GM12875 (cell line): ENCODE results near the gene TMEM134.

Source experiments
- H3K4me3 ChIP-seq: one replicate; pipeline ENCODE4 v1.5.1; 2011; ENCODE audit warnings: low read depth, low read length, control low read depth
- TF ChIP-seq, protein P1 (sequence below): IDR thresholded peaks from 2 replicates; pipeline ENCODE4 v1.5.1; 2011; ENCODE audit warnings: low read depth, mild to moderate bottlenecking, control low read depth, inconsistent platforms, low read length, moderate library complexity, borderline replicate concordance; ENCODE audit not compliant: insufficient read depth

The TMEM134 gene

GRCh38 chr11:67504005-67504949 lies 35.2 kb upstream of the TMEM134 start:
- peak overlapping the region; percentile 90 for H3K4me3 ChIP-seq
- TF ChIP-seq, protein P1, sequence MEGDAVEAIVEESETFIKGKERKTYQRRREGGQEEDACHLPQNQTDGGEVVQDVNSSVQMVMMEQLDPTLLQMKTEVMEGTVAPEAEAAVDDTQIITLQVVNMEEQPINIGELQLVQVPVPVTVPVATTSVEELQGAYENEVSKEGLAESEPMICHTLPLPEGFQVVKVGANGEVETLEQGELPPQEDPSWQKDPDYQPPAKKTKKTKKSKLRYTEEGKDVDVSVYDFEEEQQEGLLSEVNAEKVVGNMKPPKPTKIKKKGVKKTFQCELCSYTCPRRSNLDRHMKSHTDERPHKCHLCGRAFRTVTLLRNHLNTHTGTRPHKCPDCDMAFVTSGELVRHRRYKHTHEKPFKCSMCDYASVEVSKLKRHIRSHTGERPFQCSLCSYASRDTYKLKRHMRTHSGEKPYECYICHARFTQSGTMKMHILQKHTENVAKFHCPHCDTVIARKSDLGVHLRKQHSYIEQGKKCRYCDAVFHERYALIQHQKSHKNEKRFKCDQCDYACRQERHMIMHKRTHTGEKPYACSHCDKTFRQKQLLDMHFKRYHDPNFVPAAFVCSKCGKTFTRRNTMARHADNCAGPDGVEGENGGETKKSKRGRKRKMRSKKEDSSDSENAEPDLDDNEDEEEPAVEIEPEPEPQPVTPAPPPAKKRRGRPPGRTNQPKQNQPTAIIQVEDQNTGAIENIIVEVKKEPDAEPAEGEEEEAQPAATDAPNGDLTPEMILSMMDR, result no peak

DNA sequence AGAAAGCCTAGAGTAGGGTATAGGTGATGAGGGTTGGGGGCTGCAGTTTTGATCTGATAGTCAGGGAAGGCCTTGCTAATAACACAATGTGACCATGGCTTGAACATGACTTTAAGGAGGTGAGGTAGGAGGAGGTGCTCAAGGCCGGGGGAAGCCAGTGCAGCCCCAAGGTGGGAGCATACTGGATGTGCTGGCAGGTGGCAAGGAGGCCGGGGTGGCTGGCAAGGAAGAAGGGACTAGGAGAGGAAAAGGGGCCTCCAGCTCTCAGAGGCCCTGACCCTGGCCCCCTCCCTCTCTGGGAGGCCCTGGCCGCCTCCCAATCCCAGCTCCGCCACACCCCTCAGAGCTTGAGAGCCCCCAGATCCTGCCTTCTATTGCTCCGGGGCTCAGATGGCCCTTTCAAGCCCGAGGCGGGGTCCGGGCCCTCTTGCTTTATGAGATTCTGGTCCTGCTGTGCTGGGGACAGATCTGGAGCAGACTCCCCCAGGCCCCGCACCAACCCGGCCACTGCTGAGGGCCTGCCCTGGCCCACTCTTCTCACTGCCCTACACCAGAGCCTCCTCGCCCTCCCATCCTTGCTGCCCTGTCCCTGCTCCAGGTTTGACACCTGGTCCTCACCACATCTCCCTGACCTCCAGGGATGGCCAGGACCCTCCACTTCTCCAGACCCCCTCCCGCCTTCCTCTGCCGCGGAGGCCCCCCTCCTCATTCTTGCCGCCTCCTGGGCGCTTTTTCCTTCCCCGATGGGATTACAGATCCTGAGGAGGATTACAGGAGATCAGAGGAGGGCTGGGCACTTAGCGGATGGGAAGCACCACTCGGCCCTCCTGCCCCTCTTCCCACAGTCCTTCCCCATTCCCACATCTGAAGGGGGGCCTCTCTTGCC lies 34.3 kb upstream of the TMEM134 start:
- peak overlapping the region; percentile 90 for H3K4me3 ChIP-seq
- TF ChIP-seq, protein P1, result no peak

DNA sequence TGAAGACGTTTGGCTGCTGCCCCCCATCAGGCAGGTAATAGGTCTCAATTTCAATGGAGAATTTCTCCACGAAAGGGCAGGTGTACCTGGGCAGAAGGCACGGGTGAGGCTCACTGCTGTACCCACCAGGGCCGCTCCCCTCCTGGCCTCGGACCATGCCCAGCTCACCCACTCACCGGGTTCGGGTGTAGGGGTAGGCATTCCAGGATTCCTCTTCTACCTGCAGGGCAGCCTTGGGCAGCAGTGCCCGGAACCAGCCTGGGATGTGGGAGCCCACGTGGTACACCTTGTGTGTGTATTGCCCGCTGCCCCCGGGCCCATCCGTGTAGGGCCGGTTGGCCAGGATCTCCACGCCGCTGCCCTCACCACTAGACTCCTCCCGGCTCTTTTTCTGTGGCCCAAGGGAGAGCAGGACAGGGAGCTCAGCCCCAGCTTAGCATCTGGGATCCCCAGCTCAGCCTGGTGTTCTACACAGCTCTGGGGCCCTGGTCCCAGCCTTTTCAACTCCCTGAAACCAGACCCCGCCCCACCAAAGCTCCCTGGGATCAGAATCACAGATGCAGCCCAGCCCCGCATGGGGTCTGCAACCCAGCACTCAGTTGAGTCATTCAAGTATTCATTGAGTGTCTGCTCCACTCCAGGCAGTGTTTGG lies 33.4 kb upstream of the TMEM134 start:
- no peak overlapping the region for H3K4me3 ChIP-seq
- TF ChIP-seq, protein P1, result no peak

GRCh38 chr11:67501854-67502253 lies 32.8 kb upstream of the TMEM134 start:
- TF ChIP-seq, protein P1, result no peak
- H3K4me3 ChIP-seq, result no peak overlapping the region

DNA sequence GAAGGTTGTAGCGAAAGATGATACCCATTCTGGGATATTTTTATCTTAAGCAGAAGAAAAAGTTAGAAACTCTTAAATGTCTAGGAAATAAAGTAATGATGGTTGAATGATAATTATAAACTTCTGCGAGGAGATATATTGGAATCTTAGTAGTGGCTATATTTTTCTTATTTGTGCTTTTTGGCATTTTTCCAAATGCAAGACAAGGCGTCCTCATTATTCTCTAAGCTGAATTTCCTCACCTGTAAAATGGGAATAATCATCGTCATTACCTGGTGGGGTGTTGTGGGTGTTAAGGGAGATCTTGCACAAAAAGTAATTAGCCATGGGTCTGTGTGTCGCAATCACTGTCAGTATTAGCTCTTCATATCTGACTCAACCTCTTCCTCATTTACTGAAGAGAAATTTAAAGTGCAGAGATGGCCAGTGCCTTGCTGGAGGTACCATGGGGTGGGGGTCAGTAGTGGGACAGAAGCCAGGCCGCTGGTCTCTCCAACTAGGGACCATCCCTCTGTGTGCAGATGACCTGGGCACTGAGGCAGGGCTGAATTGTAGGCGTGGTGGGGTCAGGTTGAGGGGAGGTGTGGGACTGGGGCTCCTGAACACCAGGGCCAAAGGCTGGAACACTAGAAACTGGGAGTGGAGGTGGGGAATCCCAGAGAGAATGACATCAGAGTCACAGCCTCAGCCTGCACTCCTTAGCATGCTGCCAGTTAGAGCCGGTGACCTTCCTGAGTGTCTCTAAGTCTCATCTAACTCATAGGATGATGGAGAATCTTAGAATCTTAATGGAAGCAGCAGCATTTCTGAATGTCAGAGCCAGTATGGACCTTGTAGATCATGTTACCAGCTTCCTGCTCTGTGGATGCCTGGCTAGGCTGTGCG lies 32.0 kb upstream of the TMEM134 start:
- H3K4me3 ChIP-seq, result no peak overlapping the region
- TF ChIP-seq, protein P1, result no peak

DNA sequence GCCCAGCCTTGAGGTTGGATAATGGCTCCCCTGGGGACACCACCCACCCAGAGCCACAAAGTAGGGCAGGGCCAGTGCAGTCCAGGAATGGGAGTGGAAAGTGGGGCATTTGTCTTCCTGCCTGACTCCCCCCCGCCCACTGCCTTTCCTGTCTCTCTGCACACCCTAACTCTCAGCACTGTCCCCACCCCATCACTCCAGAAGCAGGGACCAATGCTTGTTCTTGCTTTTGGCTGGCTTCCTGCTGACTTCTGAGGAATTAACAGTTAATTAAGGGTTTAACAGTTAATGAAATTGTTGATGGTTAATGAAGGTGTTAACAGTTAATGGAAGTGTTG lies 31.4 kb upstream of the TMEM134 start:
- no peak overlapping the region for H3K4me3 ChIP-seq
- TF ChIP-seq, protein P1, result no peak
